Lung (tissue), 12 donors: ENCODE measurements around the gene ATAD3B. TPM values are rescaled to one million over a fixed set of nuclear protein-coding genes. Genes with fewer than 3 reads are reported as not detected.

Source experiments
- ATAC-seq: fragments of 200-7000 bp; cut with Tn5 transposase; one replicate; pipeline ENCODE4 v1.9.1; 2020; ENCODE audit warnings: moderate number of reproducible peaks; ENCODE audit not compliant: insufficient read depth, low FRiP score
- DNase-seq, 3 donors: peaks; one replicate each; pipeline ENCODE4 v3.0.0-alpha.2; 2013 to 2017
- H3K27ac ChIP-seq, 2 donors: one replicate each; pipeline ENCODE4 v1.5.1; 2013; ENCODE audit warnings: mild to moderate bottlenecking in 2 of 2, moderate library complexity in 2 of 2, control low read depth in 1 of 2, inconsistent platforms in 1 of 2, low read depth in 1 of 2, low read length in 1 of 2
- H3K27me3 ChIP-seq, 3 donors: one replicate each; pipeline ENCODE4 v1.5.1; 2013; ENCODE audit warnings: low read length in 2 of 3; ENCODE audit not compliant: control insufficient read depth in 3 of 3, insufficient read depth in 3 of 3
- H3K36me3 ChIP-seq, 4 donors: one replicate each; pipeline ENCODE4 v1.5.1; 2013; ENCODE audit warnings: low read length in 4 of 4, mild to moderate bottlenecking in 1 of 4, moderate library complexity in 1 of 4; ENCODE audit not compliant: control insufficient read depth in 4 of 4, insufficient read depth in 4 of 4
- H3K4me1 ChIP-seq, 5 donors: one replicate each; pipeline ENCODE4 v1.5.1; 2013; ENCODE audit warnings: low read length in 5 of 5, mild to moderate bottlenecking in 2 of 5, moderate library complexity in 1 of 5; ENCODE audit not compliant: control insufficient read depth in 5 of 5, insufficient read depth in 5 of 5
- H3K4me3 ChIP-seq: one replicate; pipeline ENCODE4 v1.5.1; 2013; ENCODE audit warnings: mild to moderate bottlenecking, control low read depth, moderate library complexity
- H3K9ac ChIP-seq, 2 donors: one replicate each; pipeline ENCODE4 v1.5.1; 2013; ENCODE audit warnings: low read length in 2 of 2, control low read depth in 1 of 2; ENCODE audit not compliant: insufficient read depth in 1 of 2
- H3K9me3 ChIP-seq, 4 donors: one replicate each; pipeline ENCODE4 v1.5.1; 2013; ENCODE audit warnings: low read length in 3 of 4, mild to moderate bottlenecking in 1 of 4, moderate library complexity in 1 of 4; ENCODE audit not compliant: control insufficient read depth in 4 of 4, insufficient read depth in 3 of 4
- CTCF ChIP-seq: IDR thresholded peaks from 2 replicates; pipeline ENCODE4 v1.5.1; 2012; ENCODE audit warnings: mild to moderate bottlenecking; ENCODE audit errors: control extremely low read depth, extremely low read depth
- WGBS, 2 donors: extraction: QIAGEN DNeasy Blood & Tissue Kit; methylation state at CpG; one replicate each; pipeline ENCODE4 v1.1.7; 2013; 5-methylcytosine and 5-hydroxymethylcytosine counted together
- polyA plus RNA-seq, 2 donors: library from polyadenylated mRNA; stranded (reverse); fragments of 200-250 nt; gene quantifications; one replicate each; pipeline ENCODE4 v1.2.1, GENCODE V29; 2013
- total RNA-seq, 2 donors: library from RNA; depleted of rRNA in 1 of 2; stranded (reverse); fragments of >200 nt in 1 of 2; gene quantifications; one replicate each; pipeline ENCODE4 v1.2.1, GENCODE V29; 2014 to 2021
- donor health status: control.
- donor health status: control.
- donor health status: Bipolar disorder and iron deficiency.
- donor health status: healthy.
- donor health status: DM: yes; HTN: yes; CAD: no.

The ATAD3B gene
- total and polyA plus RNA-seq, 4 donors, result 21.6 to 39.0 (median 28.0) TPM

- H3K9ac ChIP-seq, result no peak overlapping the region
- WGBS, 2 donors, result 95 to 96% methylated on average over 55 to 66 of the region's 66 CpGs
- H3K4me3 ChIP-seq, result no peak overlapping the region
- H3K9me3 ChIP-seq, result peaks cover 0 to 4% (median 0%) of the 10 kb centered on the region in 4 donors
- no peak for TF ChIP-seq CTCF
- ATAC-seq, result no peak
- no peak overlapping the region for H3K27ac ChIP-seq
- no peak for DNase-seq
- H3K36me3 ChIP-seq, result peaks cover 0 to 10% (median 2%) of the 10 kb centered on the region in 4 donors
- no peaks in the 10 kb centered on the region for H3K27me3 ChIP-seq
- peaks cover 0 to 6% (median 3%) of the 10 kb centered on the region in 5 donors for H3K4me1 ChIP-seq
These were observed 63.8 kb downstream of the ATAD3B start for GRCh38 chr1:1535201-1536018.

GRCh38 chr1:1536019-1536937, 64.7 kb downstream of the ATAD3B start:
- DNase-seq, result no peak

GRCh38 chr1:1536938-1537546, 65.5 kb downstream of the ATAD3B start:
- Histone ChIP-seq H3K27me3 (no peaks in the 10 kb centered on the region), H3K4me3 (no peak overlapping the region), H3K4me1 (peaks cover 0 to 10% (median 3%) of the 10 kb centered on the region in 5 donors), H3K36me3 (peaks cover 0 to 12% (median 3%) of the 10 kb centered on the region in 4 donors), H3K9ac (no peak overlapping the region), H3K27ac (no peak overlapping the region), H3K9me3 (peaks cover 0 to 7% (median 0%) of the 10 kb centered on the region in 4 donors)
- WGBS, 2 donors, result 92% methylated on average over 15 of the region's 15 CpGs
- ATAC-seq, result no peak
- no peak for TF ChIP-seq CTCF
- DNase-seq, result no peak

More at GRCh38 chr1:1536019-1536937, 64.7 kb downstream of the ATAD3B start:
- H3K36me3 ChIP-seq, result peaks cover 0 to 9% (median 3%) of the 10 kb centered on the region in 4 donors
- no peak overlapping the region for H3K4me3 ChIP-seq
- no peaks in the 10 kb centered on the region for H3K27me3 ChIP-seq
- TF ChIP-seq CTCF, result no peak
- WGBS, 2 donors, result 87 to 90% methylated on average over 46 to 48 of the region's 48 CpGs
- H3K9ac ChIP-seq, result no peak overlapping the region
- H3K4me1 ChIP-seq, result peaks cover 0 to 10% (median 3%) of the 10 kb centered on the region in 5 donors
- H3K9me3 ChIP-seq, result peaks cover 0 to 6% (median 0%) of the 10 kb centered on the region in 4 donors
- H3K27ac ChIP-seq, result no peak overlapping the region
- ATAC-seq, result no peak
